Stimulated activated naive CD8-positive, alpha-beta T cell treated with anti-CD3 and anti-CD28 coated beads, Interleukin-15, Interleukin-2, amounts not matched to agents 100 ng/mL and 50 ng/mL, for 24 hours (primary cell): Measurements from ENCODE around the gene SLC35G3.
"Not testable (repeated sequence)": the region's sequence is repeated elsewhere in the genome, so short reads cannot be mapped to it uniquely, and the experiment has no call there.

ENCODE experiments used
- H3K27ac Mint-ChIP-seq: one replicate; pipeline ENCODE4 v1.8.0; 2021; ENCODE audit warnings: mild to moderate bottlenecking, mixed read lengths
- H3K27me3 Mint-ChIP-seq: one replicate; pipeline ENCODE4 v1.8.0; 2021; ENCODE audit warnings: mixed read lengths
- H3K36me3 Mint-ChIP-seq: one replicate; pipeline ENCODE4 v1.8.0; 2021; ENCODE audit warnings: low read depth, mixed read lengths
- H3K4me1 Mint-ChIP-seq: one replicate; pipeline ENCODE4 v1.8.0; 2021; ENCODE audit warnings: low read depth, mixed read lengths
- H3K4me3 Mint-ChIP-seq: one replicate; pipeline ENCODE4 v1.8.0; 2021; ENCODE audit warnings: mild to moderate bottlenecking, mixed read lengths
- H3K9me3 Mint-ChIP-seq: one replicate; pipeline ENCODE4 v1.8.0; 2021; ENCODE audit warnings: mixed read lengths

Gene SLC35G3

DNA sequence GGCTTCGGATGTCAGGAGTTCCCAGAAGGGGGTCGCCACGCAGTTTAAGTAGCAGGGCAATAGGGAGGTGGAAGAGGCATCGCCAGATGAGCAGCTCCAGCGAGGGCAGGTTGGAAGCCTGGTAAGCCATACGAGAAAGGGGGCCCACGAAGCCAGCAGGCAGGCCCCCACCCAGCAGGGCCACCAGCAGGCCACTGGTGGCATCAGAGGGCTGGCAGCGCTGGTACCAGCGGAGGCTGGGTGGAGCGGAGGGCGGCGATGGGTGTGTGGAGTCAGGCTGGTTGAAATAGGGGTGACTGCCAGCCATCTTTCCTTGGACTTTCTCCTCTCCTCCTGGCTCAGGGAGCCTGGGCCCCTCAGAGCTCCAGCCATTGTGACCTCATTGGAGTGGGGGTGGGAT lies at the start of gene SLC35G3:
TSS of gene SLC35G3 (minus strand) at position 393 of the 400 bp plus-strand sequence. CDS start at position 307, 86 bp downstream.
- Mint-ChIP-seq H3K27ac (peak within 1 kb of the TSS; percentile 36), H3K4me3 (peak within 1 kb of the TSS; percentile 38), H3K4me1 (peaks cover 26% of the 10 kb centered on the region)
- H3K27me3 Mint-ChIP-seq, H3K36me3 Mint-ChIP-seq, H3K9me3 Mint-ChIP-seq: not testable (repeated sequence)

DNA sequence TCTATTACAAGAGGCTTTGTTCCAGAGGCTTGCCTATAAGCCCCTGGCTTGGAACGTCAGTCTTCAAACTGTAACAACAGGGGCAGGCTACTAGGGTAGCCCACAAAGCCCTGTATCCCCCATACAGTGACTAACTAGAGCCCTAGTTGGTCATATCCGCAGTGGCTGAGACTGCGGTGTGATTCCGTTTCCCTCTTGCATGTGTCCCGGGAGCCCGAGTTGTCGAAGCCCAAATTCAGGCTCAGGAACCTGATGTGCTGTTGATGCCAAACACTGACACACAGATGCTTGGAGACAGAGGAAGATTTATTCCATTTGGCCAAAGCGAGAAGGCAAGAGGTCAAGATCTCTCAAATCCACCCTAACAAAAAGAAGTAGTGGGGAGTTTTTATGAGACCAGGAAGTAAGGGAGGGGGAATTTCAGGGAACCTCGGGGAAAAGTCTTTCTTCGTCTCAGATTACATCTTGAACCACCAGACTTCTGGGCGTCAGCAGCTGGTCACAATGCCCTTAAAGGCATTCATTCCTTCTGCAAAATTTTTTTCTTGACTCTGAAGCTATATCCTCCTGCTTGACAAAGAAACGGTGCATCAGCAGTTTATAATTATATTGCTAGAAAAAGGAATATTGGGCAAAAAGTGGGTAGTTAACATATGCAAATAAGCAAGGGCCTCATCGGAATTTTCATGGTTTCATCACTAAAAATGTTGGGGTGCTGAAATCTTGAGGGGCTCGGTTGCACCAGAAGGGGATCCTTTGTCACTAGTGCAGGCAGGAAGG lies 49.6 kb upstream of the SLC35G3 start:
- no peaks in the 10 kb centered on the region for H3K27me3 Mint-ChIP-seq
- no peaks in the 10 kb centered on the region for H3K9me3 Mint-ChIP-seq
- H3K4me3 Mint-ChIP-seq = peak overlapping the region; percentile 97
- H3K4me1 Mint-ChIP-seq = peaks cover 81% of the 10 kb centered on the region
- peak overlapping the region; percentile 99 for H3K27ac Mint-ChIP-seq
- H3K36me3 Mint-ChIP-seq = peaks cover 23% of the 10 kb centered on the region

DNA sequence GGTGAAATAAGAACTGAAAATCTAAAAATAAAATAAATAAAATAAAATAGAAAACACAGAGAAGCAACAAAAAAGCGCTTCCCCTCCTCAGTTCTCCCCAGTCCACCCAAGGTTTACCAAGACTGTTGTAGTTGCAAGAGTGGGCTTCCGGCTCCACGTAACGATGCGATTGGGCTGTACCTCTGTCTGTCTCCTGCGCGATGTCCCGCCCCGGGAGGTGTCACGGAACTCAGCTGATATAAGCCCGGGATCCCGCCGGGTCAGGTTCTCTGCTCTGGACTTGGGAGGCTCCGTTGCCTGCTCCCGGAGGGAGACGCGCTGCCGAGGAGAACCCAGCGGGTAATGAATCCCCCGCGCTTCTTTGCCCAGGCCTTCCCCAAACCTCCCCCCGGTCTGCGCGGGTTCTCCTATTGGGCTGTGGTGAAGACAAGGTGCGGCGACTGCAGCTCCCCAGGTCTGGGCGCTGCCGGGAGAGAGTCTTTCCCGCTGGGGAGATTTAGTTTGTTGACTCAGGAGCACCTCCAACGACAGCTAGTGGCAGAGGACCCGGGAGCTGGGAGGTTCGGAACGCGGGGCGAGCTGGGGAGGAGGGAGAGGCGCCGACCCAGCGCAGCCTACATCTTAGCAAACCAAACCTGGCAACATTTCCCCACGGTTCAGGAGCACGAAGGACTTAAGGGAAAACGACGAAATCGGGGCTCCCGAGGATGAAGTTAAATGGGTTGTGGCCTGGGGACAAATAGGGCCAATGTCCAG lies 48.8 kb upstream of the SLC35G3 start, which contains the start of gene SLFN5:
TSS of gene SLFN5 (plus strand) at position 268 of the 756 bp plus-strand sequence. CDS start 15,619 bp downstream, outside the sequence.
- Mint-ChIP-seq H3K36me3 (peaks cover 16% of the 10 kb centered on the region), H3K4me3 (peak within 1 kb of the TSS; percentile 97), H3K9me3 (no peaks in the 10 kb centered on the region), H3K27ac (peak within 1 kb of the TSS; percentile 99), H3K4me1 (peaks cover 81% of the 10 kb centered on the region), H3K27me3 (no peaks in the 10 kb centered on the region)

DNA sequence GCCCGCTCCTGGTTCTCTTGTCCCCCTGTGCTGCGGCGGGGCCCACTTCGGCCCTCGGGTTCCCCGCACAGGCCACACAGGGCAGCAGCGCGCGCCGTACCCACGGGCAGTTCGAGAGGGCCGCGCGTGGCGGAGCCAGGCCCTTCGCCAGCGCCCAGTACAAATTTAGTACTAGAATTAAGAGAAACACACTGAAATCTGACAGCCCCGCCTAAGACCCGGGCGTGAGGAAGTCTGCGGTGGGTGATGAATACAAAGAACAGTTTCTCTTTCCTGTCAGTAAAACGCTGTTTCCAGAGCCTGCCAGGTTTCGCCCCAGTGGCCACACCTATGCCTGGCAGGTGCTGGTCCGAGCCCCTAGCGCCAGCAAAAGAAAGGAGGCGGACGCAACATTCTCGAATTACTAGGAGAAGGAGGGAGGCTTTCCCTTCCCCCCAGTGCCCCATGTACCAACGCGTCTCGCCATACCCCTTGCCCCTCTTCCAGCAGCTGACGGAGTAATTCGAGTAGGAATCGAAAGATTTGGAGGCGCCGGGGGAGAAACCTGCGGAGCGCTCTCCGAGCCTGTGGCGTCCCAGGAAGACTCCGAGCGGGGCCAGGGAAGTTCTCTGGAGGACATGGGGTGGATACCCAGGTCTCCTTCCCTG lies 48.1 kb upstream of the SLC35G3 start:
- Mint-ChIP-seq H3K27me3 (no peaks in the 10 kb centered on the region), H3K9me3 (no peaks in the 10 kb centered on the region), H3K4me3 (peak overlapping the region; percentile 97), H3K36me3 (peaks cover 9% of the 10 kb centered on the region), H3K27ac (peak overlapping the region; percentile 99), H3K4me1 (peaks cover 81% of the 10 kb centered on the region)

DNA sequence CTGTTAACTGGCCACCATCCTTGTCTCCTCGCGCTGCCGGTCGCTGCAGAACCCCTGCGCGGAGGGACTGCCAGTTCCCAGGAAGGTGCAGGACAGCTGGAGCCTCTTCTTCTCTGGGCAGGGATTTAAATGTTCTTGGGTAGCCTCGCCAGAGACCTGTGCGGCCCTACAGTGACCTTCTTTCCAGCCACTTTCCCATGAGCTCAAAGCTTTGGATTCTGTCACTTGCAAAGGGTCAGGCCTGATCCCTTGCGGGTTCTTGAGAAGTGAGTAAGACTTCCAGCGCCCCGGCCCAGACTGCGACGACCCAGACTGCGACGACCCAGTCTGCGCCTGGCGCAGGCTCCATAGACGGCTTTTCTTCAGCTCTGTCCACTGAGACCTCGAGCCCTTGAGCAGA lies 47.3 kb upstream of the SLC35G3 start:
- H3K36me3 Mint-ChIP-seq = peaks cover 4% of the 10 kb centered on the region
- H3K27ac Mint-ChIP-seq = peak overlapping the region; percentile 99
- H3K4me3 Mint-ChIP-seq = peak overlapping the region; percentile 97
- peaks cover 84% of the 10 kb centered on the region for H3K4me1 Mint-ChIP-seq
- H3K27me3 Mint-ChIP-seq = no peaks in the 10 kb centered on the region
- no peaks in the 10 kb centered on the region for H3K9me3 Mint-ChIP-seq

DNA sequence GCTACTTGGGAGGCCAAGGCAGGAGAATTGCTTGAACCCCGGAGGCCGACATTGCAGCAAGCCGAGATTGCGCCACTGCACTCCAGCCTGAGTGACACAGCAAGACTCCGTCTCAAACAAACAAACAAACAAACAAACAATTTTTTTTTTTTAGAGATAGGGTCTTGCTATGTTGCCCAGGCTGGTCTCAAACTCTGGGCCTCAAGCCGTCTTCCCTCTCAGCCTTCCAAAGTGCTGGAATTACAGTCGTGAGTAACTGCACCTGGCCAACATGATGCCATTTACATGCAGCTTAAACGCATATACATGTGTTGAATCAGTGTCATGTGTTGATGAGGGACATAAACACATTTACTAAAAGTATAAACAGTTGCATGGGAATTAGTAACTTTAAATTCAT lies 46.7 kb upstream of the SLC35G3 start:
- H3K27ac Mint-ChIP-seq = peak overlapping the region; percentile 68
- H3K4me3 Mint-ChIP-seq = peak overlapping the region; percentile 97
- no peaks in the 10 kb centered on the region for H3K27me3 Mint-ChIP-seq
- H3K36me3 Mint-ChIP-seq = peaks cover 4% of the 10 kb centered on the region
- H3K4me1 Mint-ChIP-seq = peaks cover 84% of the 10 kb centered on the region
- H3K9me3 Mint-ChIP-seq = no peaks in the 10 kb centered on the region

DNA sequence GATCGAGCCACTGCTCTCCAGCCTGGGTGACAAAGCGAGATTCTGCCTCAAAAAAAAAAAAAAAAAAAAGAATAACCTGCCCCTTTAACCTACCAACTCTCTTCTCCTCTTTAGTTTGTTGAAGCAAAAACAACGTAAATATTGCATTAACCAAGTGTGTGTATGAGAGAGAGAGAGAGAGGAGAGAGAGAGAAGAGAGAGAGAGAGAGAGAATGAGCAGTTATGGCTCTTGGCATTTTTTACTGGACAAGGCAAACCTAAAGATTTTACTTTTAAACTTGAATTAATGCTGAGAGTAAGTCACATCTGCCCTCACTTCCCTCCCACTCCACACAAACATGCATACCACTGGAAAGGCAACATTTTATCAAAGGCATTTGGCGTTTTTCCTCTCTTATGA lies 45.6 kb upstream of the SLC35G3 start:
- H3K4me3 Mint-ChIP-seq = peak overlapping the region; percentile 97
- H3K4me1 Mint-ChIP-seq = peaks cover 84% of the 10 kb centered on the region
- H3K36me3 Mint-ChIP-seq = peaks cover 4% of the 10 kb centered on the region
- peak overlapping the region; percentile 79 for H3K27ac Mint-ChIP-seq
- H3K27me3 Mint-ChIP-seq = no peaks in the 10 kb centered on the region
- H3K9me3 Mint-ChIP-seq = no peaks in the 10 kb centered on the region

DNA sequence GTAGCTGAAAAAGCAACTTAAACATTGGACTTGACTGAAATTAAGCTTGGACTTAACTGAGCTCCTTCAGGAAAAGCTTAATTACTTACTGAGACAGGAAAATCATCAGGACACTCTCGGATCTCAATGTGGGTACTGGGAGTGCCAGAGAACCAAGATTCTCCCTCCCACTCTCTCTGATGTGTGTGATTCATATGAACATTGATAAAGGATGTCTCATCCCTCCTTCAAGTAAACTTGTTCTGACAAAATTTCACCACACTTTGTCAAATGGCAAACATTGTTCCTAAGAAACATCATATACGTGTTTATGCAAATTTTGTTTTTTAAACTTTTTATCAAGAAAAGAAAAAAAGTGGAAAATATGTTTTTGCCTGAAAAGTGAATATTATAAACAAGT lies 44.6 kb upstream of the SLC35G3 start:
- no peaks in the 10 kb centered on the region for H3K9me3 Mint-ChIP-seq
- peak overlapping the region; percentile 84 for H3K27ac Mint-ChIP-seq
- H3K4me1 Mint-ChIP-seq = peaks cover 82% of the 10 kb centered on the region
- H3K27me3 Mint-ChIP-seq = no peaks in the 10 kb centered on the region
- H3K36me3 Mint-ChIP-seq = no peaks in the 10 kb centered on the region
- H3K4me3 Mint-ChIP-seq = peak overlapping the region; percentile 97

DNA sequence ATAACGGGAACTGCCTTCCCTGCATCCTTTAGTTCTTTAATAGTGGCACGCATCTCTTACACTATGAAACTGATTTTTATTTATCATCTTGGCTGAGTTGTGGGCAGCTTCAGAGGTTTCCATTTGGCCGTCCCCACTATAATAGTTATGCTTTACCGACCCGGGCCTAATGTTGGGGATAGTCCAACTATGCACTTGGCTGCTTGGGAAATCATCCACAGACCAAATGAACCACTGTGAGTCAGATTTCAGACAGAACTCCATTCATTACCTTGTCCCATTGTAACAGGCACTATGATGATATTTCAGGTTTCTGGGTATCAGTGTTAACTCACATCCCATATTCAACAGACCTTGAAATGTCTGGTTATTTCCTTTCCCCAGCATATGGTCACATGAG lies 42.6 kb upstream of the SLC35G3 start:
- Mint-ChIP-seq H3K4me1 (peaks cover 85% of the 10 kb centered on the region), H3K4me3 (no peak overlapping the region), H3K9me3 (no peaks in the 10 kb centered on the region), H3K27ac (no peak overlapping the region), H3K36me3 (no peaks in the 10 kb centered on the region), H3K27me3 (no peaks in the 10 kb centered on the region)

DNA sequence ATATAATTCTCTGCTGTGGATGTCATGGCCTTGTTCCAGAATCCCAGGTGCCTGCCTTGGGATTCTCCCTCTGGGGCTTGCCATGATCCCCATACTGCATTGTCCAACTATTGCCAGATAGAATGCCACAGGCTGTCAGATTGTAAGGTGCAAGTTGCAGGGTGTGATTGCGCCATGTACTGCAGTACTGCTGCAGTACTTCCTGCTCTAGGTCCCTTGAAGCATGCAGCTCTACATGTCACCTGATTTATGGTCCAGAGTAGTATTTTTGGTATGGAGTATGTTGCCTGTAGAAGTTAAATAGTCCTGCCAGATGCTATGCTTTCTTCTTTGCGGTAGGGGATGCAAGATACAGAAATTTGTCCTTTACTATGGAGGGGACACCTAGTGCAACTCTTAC lies 41.7 kb upstream of the SLC35G3 start:
- H3K36me3 Mint-ChIP-seq = no peaks in the 10 kb centered on the region
- no peaks in the 10 kb centered on the region for H3K27me3 Mint-ChIP-seq
- H3K9me3 Mint-ChIP-seq = no peaks in the 10 kb centered on the region
- H3K27ac Mint-ChIP-seq = peak overlapping the region; percentile 37
- no peak overlapping the region for H3K4me3 Mint-ChIP-seq
- peaks cover 85% of the 10 kb centered on the region for H3K4me1 Mint-ChIP-seq

DNA sequence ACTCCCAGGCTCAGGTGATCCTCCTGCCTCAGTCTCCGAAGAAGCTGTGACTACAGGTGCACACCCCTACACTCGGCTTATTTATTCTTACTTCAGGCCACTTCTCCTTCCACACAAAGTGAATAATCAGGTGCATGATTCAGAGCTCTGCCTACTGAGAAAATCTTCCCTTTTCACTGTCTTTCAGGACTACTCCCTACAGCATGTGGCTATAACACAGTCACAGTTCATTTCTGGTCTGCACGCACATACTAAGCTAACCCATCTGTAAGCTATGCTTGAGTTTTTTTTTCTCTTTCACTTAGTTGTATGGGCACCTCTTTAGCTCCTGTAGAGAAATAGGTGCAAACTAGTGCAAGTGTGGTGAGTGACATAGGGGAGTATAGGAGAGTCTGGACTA lies 41.1 kb upstream of the SLC35G3 start:
- H3K4me1 Mint-ChIP-seq = peaks cover 85% of the 10 kb centered on the region
- H3K4me3 Mint-ChIP-seq = no peak overlapping the region

DNA sequence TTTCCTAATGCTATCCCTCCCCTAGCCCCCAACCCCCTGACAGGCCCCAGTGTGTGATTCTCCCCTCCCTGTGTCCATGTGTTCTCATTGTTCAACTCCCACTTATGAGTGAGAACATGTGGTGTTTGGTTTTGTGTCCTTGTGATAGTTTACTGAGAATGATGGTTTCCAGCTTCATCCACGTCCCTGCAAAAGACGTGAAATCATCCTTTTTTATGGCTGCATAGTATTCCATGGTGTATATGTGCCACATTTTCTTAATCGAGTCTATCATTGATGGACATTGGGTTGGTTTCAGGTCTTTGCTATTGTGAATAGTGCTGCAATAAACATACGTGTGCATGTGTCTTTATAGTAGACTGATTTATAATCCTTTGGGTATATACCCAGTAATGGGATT lies 40.1 kb upstream of the SLC35G3 start:
- peaks cover 10% of the 10 kb centered on the region for H3K9me3 Mint-ChIP-seq
- H3K27me3 Mint-ChIP-seq, H3K36me3 Mint-ChIP-seq, H3K4me3 Mint-ChIP-seq: not testable (repeated sequence)
- peaks cover 84% of the 10 kb centered on the region for H3K4me1 Mint-ChIP-seq
- peak overlapping the region; percentile 2 for H3K27ac Mint-ChIP-seq

More for the DNA sequence above, 41.1 kb upstream of the SLC35G3 start:
- peaks cover 6% of the 10 kb centered on the region for H3K9me3 Mint-ChIP-seq
- no peaks in the 10 kb centered on the region for H3K36me3 Mint-ChIP-seq
- H3K27me3 Mint-ChIP-seq = no peaks in the 10 kb centered on the region
- peak overlapping the region; percentile 2 for H3K27ac Mint-ChIP-seq

DNA sequence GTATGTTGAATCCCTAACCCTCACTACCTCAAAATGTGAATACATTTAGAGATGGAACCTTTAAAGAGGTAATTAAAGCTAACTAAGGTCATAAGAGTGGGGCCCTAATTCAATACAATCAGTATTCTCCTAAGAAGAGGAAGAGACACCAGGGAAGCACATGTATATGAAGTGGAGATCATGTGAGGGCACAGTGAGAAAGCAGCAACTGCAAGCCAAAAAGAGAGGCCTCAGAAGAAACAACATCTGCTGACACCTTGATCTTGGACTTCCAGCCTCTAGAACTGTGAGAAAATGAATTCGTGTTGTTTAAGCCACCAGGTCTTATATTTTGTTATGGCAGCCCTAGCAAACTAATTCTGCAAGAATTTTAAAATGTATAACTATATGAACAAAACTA lies 35.4 kb upstream of the SLC35G3 start:
- H3K4me1 Mint-ChIP-seq = peaks cover 54% of the 10 kb centered on the region
- H3K9me3 Mint-ChIP-seq = peaks cover 10% of the 10 kb centered on the region

DNA sequence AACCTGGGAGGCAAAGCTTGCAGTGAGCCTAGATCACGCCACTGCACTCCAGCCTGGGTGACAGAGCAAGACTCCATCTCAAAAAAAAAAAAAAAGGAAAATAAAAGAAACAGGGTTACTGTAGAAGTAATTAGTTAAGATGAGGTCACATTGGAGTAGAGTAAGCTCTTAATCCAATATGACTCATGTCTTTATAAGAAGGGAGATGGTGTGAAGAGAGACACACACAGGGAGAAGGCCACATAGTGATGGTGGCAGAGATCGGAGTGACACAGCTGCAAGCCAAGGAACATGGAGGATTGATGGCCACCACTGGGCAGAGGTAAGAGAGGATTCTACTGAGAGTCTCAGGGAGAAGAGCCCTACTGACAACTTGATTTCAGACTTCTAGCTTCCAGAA lies 33.4 kb upstream of the SLC35G3 start:
- Mint-ChIP-seq H3K4me3 (no peak overlapping the region), H3K4me1 (peaks cover 44% of the 10 kb centered on the region)

More for the DNA sequence above, 35.4 kb upstream of the SLC35G3 start:
- Mint-ChIP-seq H3K27me3 (no peaks in the 10 kb centered on the region), H3K36me3 (peaks cover 3% of the 10 kb centered on the region), H3K4me3 (no peak overlapping the region), H3K27ac (no peak overlapping the region)

DNA sequence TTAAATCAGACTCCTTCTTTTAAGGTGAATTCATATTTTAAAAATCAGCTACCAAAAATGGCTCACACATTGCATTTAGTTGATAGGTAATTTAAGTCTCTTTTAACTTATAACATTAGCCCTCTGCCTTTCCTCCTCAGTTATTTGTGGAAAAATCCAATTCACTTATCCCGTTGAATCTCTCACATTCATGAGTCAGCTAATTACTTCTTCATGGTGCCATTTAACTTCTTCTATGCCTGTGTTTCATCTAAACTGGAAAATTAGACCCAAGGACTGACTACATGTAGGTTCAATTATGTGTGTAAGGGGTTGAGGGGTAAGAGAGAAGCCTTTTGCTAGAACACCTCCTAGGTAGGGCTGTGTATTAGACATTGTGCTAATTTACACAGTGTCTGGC lies 30.2 kb upstream of the SLC35G3 start:
- H3K9me3 Mint-ChIP-seq = peaks cover 14% of the 10 kb centered on the region
- no peak overlapping the region for H3K4me3 Mint-ChIP-seq
- peaks cover 11% of the 10 kb centered on the region for H3K36me3 Mint-ChIP-seq
- peaks cover 29% of the 10 kb centered on the region for H3K4me1 Mint-ChIP-seq
- no peaks in the 10 kb centered on the region for H3K27me3 Mint-ChIP-seq
- H3K27ac Mint-ChIP-seq = no peak overlapping the region

More for the DNA sequence above, 33.4 kb upstream of the SLC35G3 start:
- Mint-ChIP-seq H3K36me3 (peaks cover 8% of the 10 kb centered on the region), H3K27me3 (no peaks in the 10 kb centered on the region), H3K27ac (peak overlapping the region; percentile 24), H3K9me3 (peaks cover 15% of the 10 kb centered on the region)
